HEK293 (cell line): ENCODE results near the gene C5orf15.

Source experiments
- FEZF1 ChIP-seq: fragments of 450-650 bp; formaldehyde crosslinking; IDR thresholded peaks from 2 replicates; pipeline ENCODE4 v1.5.1; 2016; ENCODE audit warnings: missing biosample characterization, missing genetic modification characterization
- ZBTB7A ChIP-seq: fragments of 450-650 bp; formaldehyde crosslinking; IDR thresholded peaks from 2 replicates; pipeline ENCODE4 v1.5.1; 2016; ENCODE audit warnings: low read depth, missing biosample characterization, missing genetic modification characterization
- ZNF132 ChIP-seq: fragments of 450-650 bp; formaldehyde crosslinking; IDR thresholded peaks from 2 replicates; pipeline ENCODE4 v1.5.1; 2017; ENCODE audit warnings: missing biosample characterization, missing genetic modification characterization, borderline replicate concordance
- ZNF23 ChIP-seq: fragments of 450-650 bp; formaldehyde crosslinking; IDR thresholded peaks from 2 replicates; pipeline ENCODE4 v1.5.1; 2016; ENCODE audit warnings: missing biosample characterization, missing genetic modification characterization, borderline replicate concordance
- ZNF239 ChIP-seq: fragments of 450-650 bp; formaldehyde crosslinking; IDR thresholded peaks from 2 replicates; pipeline ENCODE4 v1.5.1; 2016; ENCODE audit warnings: missing biosample characterization, missing genetic modification characterization
- ZNF391 ChIP-seq: fragments of 450-650 bp; formaldehyde crosslinking; IDR thresholded peaks from 2 replicates; pipeline ENCODE4 v1.5.1; 2016; ENCODE audit warnings: low read depth, missing biosample characterization, missing genetic modification characterization, borderline replicate concordance
- ZNF404 ChIP-seq: fragments of 450-650 bp; formaldehyde crosslinking; IDR thresholded peaks from 2 replicates; pipeline ENCODE4 v1.5.1; 2017; ENCODE audit warnings: missing biosample characterization, missing genetic modification characterization
- ZNF416 ChIP-seq: fragments of 450-650 bp; formaldehyde crosslinking; IDR thresholded peaks from 2 replicates; pipeline ENCODE4 v1.5.1; 2016; ENCODE audit warnings: missing biosample characterization, missing genetic modification characterization
- ZNF501 ChIP-seq: fragments of 450-650 bp; formaldehyde crosslinking; IDR thresholded peaks from 2 replicates; pipeline ENCODE4 v1.5.1; 2016; ENCODE audit warnings: missing biosample characterization, missing genetic modification characterization
- ZNF555 ChIP-seq: fragments of 450-650 bp; formaldehyde crosslinking; conservative IDR thresholded peaks from 2 replicates; pipeline ENCODE4 v1.5.1; 2017; ENCODE audit warnings: missing biosample characterization, mild to moderate bottlenecking, missing genetic modification characterization, inconsistent platforms
- ZNF677 ChIP-seq: fragments of 450-650 bp; IDR thresholded peaks from 2 replicates; pipeline ENCODE4 v1.5.0; 2018; ENCODE audit warnings: missing biosample characterization, mild to moderate bottlenecking, missing genetic modification characterization, moderate library complexity
- TF ChIP-seq, protein P1 (sequence below): fragments of 450-650 bp; formaldehyde crosslinking; IDR thresholded peaks from 2 replicates; pipeline ENCODE4 v1.5.1; 2016; ENCODE audit warnings: missing biosample characterization, missing genetic modification characterization
- TF ChIP-seq, protein P2 (sequence below): fragments of 450-650 bp; formaldehyde crosslinking; IDR thresholded peaks from 2 replicates; pipeline ENCODE4 v1.5.1; 2016; ENCODE audit warnings: missing biosample characterization, missing genetic modification characterization, borderline replicate concordance
- TF ChIP-seq, protein P3 (sequence below): fragments of 450-650 bp; formaldehyde crosslinking; IDR thresholded peaks from 2 replicates; pipeline ENCODE4 v1.5.1; 2016; ENCODE audit warnings: missing biosample characterization, missing genetic modification characterization
- TF ChIP-seq, protein P4 (sequence below): fragments of 450-650 bp; formaldehyde crosslinking; IDR thresholded peaks from 2 replicates; pipeline ENCODE4 v1.5.1; 2016; ENCODE audit warnings: missing biosample characterization, missing genetic modification characterization
- TF ChIP-seq, protein P5 (sequence below): fragments of 450-650 bp; formaldehyde crosslinking; IDR thresholded peaks from 2 replicates; pipeline ENCODE4 v1.5.0; 2017; ENCODE audit warnings: missing biosample characterization, missing genetic modification characterization, borderline replicate concordance
- TF ChIP-seq, protein P6 (sequence below): fragments of 450-650 bp; formaldehyde crosslinking; IDR thresholded peaks from 2 replicates; pipeline ENCODE4 v1.5.1; 2016; ENCODE audit warnings: missing biosample characterization, missing genetic modification characterization, borderline replicate concordance

The C5orf15 gene

DNA sequence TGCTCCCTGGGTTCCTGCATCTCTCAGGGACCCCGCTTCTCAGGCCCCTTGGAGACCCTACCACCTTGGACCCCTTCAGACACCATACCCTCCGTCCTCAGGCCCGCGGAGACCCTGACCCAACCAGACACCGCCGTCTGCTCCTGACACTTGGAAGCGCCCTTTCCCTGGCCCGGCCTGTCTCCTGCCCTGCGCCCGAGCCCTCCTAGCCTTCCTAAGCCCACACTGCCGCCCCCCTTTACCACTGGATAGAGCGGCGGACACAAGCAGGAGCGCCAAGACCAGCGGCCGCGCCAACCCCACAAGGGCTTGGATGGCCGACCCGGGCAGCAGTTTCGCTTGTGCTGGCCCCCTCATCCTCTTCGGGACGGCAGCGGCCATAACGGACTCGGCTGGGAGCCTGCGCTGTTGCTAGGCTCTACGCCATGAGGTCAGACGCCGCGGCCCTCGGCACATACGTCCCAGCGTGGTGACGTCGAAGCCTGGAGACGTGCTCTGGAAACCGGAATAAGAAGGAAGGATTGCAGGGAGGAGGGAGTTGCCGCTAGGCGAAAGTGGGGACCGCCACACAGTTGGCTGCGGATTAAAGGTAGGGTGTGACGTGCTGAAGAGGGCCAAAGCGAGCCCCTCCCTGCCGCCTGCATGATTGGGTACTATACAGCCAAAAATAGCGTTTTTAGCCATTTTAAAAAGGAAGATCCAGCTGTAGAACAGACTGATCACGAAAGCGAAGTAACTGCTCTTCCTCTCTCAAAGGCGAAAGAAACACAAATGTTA lies at the start of gene C5orf15 (continued):
- TF ChIP-seq, protein P1, sequence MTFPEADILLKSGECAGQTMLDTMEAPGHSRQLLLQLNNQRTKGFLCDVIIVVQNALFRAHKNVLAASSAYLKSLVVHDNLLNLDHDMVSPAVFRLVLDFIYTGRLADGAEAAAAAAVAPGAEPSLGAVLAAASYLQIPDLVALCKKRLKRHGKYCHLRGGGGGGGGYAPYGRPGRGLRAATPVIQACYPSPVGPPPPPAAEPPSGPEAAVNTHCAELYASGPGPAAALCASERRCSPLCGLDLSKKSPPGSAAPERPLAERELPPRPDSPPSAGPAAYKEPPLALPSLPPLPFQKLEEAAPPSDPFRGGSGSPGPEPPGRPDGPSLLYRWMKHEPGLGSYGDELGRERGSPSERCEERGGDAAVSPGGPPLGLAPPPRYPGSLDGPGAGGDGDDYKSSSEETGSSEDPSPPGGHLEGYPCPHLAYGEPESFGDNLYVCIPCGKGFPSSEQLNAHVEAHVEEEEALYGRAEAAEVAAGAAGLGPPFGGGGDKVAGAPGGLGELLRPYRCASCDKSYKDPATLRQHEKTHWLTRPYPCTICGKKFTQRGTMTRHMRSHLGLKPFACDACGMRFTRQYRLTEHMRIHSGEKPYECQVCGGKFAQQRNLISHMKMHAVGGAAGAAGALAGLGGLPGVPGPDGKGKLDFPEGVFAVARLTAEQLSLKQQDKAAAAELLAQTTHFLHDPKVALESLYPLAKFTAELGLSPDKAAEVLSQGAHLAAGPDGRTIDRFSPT (tag by site-specific recombination) = no peak
- TF ChIP-seq, protein P2, sequence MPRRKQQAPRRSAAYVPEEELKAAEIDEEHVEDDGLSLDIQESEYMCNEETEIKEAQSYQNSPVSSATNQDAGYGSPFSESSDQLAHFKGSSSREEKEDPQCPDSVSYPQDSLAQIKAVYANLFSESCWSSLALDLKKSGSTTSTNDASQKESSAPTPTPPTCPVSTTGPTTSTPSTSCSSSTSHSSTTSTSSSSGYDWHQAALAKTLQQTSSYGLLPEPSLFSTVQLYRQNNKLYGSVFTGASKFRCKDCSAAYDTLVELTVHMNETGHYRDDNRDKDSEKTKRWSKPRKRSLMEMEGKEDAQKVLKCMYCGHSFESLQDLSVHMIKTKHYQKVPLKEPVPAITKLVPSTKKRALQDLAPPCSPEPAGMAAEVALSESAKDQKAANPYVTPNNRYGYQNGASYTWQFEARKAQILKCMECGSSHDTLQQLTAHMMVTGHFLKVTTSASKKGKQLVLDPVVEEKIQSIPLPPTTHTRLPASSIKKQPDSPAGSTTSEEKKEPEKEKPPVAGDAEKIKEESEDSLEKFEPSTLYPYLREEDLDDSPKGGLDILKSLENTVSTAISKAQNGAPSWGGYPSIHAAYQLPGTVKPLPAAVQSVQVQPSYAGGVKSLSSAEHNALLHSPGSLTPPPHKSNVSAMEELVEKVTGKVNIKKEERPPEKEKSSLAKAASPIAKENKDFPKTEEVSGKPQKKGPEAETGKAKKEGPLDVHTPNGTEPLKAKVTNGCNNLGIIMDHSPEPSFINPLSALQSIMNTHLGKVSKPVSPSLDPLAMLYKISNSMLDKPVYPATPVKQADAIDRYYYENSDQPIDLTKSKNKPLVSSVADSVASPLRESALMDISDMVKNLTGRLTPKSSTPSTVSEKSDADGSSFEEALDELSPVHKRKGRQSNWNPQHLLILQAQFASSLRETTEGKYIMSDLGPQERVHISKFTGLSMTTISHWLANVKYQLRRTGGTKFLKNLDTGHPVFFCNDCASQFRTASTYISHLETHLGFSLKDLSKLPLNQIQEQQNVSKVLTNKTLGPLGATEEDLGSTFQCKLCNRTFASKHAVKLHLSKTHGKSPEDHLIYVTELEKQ (tag by site-specific recombination) = no peak
- TF ChIP-seq FEZF1 (tag by site-specific recombination) = no peak
- TF ChIP-seq ZNF501 (tag by site-specific recombination) = peak; percentile 90
- TF ChIP-seq, protein P3, sequence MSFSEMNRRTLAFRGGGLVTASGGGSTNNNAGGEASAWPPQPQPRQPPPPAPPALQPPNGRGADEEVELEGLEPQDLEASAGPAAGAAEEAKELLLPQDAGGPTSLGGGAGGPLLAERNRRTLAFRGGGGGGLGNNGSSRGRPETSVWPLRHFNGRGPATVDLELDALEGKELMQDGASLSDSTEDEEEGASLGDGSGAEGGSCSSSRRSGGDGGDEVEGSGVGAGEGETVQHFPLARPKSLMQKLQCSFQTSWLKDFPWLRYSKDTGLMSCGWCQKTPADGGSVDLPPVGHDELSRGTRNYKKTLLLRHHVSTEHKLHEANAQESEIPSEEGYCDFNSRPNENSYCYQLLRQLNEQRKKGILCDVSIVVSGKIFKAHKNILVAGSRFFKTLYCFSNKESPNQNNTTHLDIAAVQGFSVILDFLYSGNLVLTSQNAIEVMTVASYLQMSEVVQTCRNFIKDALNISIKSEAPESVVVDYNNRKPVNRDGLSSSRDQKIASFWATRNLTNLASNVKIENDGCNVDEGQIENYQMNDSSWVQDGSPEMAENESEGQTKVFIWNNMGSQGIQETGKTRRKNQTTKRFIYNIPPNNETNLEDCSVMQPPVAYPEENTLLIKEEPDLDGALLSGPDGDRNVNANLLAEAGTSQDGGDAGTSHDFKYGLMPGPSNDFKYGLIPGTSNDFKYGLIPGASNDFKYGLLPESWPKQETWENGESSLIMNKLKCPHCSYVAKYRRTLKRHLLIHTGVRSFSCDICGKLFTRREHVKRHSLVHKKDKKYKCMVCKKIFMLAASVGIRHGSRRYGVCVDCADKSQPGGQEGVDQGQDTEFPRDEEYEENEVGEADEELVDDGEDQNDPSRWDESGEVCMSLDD (tag by site-specific recombination) = no peak
- TF ChIP-seq ZNF404 (tag by site-specific recombination) = no peak
- TF ChIP-seq, protein P4, sequence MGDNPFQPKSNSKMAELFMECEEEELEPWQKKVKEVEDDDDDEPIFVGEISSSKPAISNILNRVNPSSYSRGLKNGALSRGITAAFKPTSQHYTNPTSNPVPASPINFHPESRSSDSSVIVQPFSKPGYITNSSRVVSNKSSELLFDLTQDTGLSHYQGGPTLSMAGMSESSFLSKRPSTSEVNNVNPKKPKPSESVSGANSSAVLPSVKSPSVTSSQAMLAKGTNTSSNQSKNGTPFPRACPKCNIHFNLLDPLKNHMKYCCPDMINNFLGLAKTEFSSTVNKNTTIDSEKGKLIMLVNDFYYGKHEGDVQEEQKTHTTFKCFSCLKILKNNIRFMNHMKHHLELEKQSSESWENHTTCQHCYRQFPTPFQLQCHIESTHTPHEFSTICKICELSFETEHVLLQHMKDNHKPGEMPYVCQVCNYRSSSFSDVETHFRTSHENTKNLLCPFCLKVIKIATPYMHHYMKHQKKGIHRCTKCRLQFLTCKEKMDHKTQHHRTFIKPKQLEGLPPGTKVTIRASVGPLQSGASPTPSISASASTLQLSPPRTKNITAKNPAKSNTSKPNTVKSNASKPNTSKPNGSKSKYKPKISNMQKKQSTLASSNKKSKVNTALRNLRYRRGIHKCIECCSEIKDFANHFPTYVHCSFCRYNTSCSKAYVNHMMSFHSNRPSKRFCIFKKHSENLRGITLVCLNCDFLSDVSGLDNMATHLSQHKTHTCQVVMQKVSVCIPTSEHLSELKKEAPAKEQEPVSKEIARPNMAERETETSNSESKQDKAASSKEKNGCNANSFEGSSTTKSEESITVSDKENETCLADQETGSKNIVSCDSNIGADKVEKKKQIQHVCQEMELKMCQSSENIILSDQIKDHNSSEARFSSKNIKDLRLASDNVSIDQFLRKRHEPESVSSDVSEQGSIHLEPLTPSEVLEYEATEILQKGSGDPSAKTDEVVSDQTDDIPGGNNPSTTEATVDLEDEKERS (tag by site-specific recombination) = no peak; the same call in 1 of the 2 replicates
- peak; percentile 63; the same call in 1 of the 2 replicates for TF ChIP-seq ZBTB7A (tag by site-specific recombination)
- TF ChIP-seq ZNF416 (tag by site-specific recombination) = no peak
- TF ChIP-seq ZNF555 = no peak
- TF ChIP-seq ZNF23 (tag by site-specific recombination) = no peak
- TF ChIP-seq, protein P5, sequence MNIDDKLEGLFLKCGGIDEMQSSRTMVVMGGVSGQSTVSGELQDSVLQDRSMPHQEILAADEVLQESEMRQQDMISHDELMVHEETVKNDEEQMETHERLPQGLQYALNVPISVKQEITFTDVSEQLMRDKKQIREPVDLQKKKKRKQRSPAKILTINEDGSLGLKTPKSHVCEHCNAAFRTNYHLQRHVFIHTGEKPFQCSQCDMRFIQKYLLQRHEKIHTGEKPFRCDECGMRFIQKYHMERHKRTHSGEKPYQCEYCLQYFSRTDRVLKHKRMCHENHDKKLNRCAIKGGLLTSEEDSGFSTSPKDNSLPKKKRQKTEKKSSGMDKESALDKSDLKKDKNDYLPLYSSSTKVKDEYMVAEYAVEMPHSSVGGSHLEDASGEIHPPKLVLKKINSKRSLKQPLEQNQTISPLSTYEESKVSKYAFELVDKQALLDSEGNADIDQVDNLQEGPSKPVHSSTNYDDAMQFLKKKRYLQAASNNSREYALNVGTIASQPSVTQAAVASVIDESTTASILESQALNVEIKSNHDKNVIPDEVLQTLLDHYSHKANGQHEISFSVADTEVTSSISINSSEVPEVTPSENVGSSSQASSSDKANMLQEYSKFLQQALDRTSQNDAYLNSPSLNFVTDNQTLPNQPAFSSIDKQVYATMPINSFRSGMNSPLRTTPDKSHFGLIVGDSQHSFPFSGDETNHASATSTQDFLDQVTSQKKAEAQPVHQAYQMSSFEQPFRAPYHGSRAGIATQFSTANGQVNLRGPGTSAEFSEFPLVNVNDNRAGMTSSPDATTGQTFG (tag by site-specific recombination) = no peak
- TF ChIP-seq ZNF391 (tag by site-specific recombination) = peak; percentile 71; the same call in 1 of the 2 replicates
- TF ChIP-seq ZNF239 = no peak
- TF ChIP-seq ZNF132 = no peak
- TF ChIP-seq, protein P6, sequence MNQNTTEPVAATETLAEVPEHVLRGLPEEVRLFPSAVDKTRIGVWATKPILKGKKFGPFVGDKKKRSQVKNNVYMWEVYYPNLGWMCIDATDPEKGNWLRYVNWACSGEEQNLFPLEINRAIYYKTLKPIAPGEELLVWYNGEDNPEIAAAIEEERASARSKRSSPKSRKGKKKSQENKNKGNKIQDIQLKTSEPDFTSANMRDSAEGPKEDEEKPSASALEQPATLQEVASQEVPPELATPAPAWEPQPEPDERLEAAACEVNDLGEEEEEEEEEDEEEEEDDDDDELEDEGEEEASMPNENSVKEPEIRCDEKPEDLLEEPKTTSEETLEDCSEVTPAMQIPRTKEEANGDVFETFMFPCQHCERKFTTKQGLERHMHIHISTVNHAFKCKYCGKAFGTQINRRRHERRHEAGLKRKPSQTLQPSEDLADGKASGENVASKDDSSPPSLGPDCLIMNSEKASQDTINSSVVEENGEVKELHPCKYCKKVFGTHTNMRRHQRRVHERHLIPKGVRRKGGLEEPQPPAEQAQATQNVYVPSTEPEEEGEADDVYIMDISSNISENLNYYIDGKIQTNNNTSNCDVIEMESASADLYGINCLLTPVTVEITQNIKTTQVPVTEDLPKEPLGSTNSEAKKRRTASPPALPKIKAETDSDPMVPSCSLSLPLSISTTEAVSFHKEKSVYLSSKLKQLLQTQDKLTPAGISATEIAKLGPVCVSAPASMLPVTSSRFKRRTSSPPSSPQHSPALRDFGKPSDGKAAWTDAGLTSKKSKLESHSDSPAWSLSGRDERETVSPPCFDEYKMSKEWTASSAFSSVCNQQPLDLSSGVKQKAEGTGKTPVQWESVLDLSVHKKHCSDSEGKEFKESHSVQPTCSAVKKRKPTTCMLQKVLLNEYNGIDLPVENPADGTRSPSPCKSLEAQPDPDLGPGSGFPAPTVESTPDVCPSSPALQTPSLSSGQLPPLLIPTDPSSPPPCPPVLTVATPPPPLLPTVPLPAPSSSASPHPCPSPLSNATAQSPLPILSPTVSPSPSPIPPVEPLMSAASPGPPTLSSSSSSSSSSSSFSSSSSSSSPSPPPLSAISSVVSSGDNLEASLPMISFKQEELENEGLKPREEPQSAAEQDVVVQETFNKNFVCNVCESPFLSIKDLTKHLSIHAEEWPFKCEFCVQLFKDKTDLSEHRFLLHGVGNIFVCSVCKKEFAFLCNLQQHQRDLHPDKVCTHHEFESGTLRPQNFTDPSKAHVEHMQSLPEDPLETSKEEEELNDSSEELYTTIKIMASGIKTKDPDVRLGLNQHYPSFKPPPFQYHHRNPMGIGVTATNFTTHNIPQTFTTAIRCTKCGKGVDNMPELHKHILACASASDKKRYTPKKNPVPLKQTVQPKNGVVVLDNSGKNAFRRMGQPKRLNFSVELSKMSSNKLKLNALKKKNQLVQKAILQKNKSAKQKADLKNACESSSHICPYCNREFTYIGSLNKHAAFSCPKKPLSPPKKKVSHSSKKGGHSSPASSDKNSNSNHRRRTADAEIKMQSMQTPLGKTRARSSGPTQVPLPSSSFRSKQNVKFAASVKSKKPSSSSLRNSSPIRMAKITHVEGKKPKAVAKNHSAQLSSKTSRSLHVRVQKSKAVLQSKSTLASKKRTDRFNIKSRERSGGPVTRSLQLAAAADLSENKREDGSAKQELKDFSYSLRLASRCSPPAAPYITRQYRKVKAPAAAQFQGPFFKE (tag by site-specific recombination) = no peak
- TF ChIP-seq ZNF677 (tag by site-specific recombination) = no peak
